IPS-11a (cell line): ENCODE measurements around the gene PTPN1.
"Not testable (repeated sequence)": the region's sequence is repeated elsewhere in the genome, so short reads cannot be mapped to it uniquely, and the experiment has no call there.

Experiments used
- H3K4me3 ChIP-seq: one replicate; pipeline ENCODE4 v1.5.1; 2013; ENCODE audit warnings: low read depth, low read length, control low read depth

Gene PTPN1

DNA sequence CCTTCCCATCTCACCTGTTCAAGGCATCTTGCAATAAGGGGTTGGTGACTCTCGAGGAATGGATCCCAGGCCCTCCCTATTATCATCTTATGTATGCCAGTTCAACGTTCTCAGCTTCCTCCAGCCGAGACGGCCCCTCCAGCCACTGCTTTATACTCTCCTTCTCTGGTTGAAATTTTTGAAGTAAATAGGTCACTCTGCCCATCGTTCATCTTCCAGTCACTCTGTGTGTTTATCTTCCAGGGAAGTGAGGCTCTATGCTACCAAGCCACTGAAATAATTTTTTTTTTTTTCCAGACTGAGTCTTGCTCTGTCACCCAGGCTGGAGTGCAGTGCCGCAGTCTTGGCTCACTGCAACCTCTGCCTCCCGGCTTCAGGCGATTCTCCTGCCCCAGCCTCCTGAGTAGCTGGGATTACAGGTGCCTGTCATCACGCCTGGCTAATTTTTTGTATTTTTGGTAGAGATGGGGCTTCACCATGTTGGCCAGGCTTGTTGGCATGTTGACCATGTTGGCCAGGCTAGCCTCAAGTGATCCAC lies 17.0 kb downstream of the PTPN1 start:
- H3K4me3 ChIP-seq = no peak overlapping the region

DNA sequence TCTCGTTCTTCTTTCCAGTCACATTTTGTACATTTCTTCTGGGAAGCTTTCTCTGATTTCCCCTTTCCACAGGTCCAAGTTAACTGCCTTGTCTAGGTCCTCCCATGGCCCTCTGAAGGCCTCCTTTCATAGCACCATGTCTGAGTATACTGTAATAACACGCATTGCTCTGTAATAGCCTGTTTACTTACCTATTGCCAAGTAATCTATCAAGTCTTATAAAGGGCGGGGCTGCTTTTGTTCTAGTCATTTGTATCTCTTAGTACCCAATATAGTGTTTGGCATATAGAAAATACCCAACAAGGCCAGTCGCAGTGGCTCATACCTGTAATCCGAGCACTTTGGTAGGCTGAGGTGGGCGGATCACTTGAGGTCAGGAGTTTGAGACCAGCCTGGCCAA lies 17.9 kb downstream of the PTPN1 start:
- no peak overlapping the region for H3K4me3 ChIP-seq

DNA sequence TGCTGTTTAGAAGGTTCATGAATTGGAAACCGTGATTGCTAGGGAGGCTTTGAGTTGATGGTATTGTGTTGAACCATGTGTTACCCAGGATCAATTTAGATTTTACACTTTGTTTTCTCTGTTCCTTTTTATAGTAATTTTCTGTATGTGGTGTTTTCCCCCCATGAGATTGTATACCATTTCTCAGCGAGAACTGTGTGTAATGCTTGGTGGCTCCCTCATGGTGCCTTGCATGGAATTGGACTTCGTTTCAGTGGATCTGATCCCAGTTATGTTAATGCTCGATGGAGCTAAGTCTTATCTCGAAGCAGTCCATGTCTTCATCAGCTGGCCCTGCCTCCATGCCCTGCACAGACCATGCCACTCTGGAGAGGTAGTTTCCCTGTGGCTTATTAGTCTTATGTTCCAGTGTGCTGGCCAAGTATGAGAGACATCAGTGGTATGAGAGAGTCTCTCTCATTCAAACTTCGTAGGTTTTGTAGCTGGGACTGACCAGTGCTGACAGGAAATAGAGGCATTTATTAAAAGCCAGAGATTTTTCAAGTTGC lies 18.7 kb downstream of the PTPN1 start:
- H3K4me3 ChIP-seq = no peak overlapping the region

DNA sequence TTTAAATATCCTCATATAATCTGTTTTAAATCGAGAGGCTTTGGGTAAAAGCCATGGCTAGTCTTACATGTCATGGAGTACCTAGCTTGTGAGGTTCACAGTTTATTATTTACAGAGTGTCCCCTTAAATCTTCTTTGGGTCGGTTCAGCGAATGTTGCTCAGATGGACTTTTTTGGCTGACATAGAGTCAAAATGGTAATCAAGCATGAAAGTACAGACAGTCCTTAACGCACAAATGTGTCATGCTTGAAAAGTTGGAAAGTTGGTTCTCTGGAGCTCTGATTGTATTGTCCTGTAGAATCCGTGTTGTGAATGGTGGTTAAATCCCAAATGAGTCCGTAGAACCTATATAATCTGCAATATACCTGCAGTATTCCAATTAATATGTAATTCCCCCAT lies 22.0 kb downstream of the PTPN1 start:
- no peak overlapping the region for H3K4me3 ChIP-seq

DNA sequence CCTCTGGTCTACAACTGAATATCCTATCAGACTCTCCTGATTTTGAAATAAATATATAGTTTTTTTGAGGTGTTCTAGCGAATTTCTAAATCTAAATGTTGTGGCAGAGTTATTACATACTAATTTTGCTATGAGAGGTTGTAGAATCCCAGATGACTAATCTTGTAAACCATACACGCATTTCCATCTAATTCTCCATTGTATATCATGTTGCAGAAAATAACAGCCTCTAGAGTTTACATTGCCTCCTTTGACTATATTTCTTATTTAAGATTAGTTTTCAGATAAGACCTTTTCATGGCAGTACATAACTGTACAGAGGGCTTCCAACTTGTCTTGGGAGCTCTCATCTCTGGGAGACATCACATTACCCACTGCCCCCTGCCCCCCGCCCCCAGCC lies 22.9 kb downstream of the PTPN1 start:
- no peak overlapping the region for H3K4me3 ChIP-seq

DNA sequence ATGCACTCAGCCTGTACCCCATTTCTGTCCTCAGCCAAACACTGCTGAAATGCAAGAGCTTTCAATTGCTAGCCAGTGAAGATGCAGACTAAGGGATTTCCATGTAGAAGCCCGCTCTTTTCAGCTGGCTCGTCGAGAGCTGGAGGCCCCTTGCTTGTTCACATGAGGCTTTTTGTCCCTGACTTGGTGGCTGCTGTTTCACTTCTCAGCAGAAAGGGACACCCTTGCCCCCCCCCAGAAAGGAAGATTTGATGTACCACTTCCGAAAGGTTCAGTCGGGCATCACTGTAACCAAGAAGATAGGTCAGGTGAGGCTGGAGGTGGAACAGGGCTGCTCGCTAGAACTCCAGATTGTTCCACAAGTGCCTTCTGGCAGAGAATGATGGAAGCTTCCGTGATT lies 23.3 kb downstream of the PTPN1 start:
- no peak overlapping the region for H3K4me3 ChIP-seq

DNA sequence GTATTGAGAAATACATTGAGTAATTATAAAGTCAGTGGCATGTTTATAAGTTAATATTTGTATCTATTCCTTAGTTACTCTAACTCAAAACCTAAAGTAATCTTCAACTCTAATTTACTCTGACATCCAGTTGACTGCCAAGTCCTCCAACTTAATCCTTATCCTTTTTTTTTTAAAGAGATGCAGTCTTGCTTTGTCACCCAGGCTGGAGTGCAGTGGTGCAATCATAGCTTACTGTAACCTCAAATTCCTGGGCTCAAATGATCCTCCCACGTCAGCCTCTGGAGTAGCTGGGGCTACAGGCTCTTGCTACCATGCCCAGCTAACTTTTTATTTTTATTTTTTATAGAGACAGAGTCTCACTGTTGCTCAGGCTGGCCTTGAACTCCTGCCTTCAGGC lies 24.4 kb downstream of the PTPN1 start:
- H3K4me3 ChIP-seq = no peak overlapping the region

DNA sequence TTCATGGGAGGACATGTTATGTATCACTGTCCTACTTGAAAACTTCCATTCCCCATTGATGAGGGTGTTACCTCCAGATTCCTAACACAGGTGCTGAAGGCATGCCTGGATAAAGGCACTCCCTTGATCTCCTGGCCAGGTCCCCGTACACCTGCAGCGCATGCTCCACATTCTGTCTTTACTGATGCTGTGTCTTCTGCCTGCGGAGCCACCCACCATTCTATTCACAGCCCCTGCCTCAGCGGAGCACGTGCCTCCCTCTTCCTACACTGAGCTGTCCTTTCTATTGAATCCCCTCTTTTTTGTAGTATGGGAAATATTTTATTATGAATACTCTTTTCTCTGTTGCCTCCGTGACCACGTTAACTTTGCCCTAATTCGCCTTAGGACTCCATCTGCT lies 25.0 kb downstream of the PTPN1 start:
- H3K4me3 ChIP-seq = no peak overlapping the region

DNA sequence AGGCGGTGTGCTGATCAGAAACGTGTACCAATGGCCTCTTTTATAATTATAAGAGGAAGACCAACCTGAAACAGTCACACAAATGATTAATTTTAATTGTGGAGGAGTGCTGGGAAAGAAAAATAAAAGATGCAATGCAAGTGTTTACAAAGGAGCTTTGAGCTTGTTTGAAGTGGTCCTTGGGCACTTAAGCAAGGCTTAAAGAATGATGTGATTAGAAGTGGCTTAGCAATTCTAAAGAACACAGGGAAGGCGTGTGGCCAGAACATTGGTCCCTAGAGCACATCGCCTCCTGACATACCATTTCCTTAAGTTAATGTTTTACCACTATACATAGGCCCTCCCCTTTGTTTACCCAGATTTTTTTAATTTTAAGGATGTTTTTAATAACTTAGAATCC lies 26.1 kb downstream of the PTPN1 start:
- H3K4me3 ChIP-seq = no peak overlapping the region

DNA sequence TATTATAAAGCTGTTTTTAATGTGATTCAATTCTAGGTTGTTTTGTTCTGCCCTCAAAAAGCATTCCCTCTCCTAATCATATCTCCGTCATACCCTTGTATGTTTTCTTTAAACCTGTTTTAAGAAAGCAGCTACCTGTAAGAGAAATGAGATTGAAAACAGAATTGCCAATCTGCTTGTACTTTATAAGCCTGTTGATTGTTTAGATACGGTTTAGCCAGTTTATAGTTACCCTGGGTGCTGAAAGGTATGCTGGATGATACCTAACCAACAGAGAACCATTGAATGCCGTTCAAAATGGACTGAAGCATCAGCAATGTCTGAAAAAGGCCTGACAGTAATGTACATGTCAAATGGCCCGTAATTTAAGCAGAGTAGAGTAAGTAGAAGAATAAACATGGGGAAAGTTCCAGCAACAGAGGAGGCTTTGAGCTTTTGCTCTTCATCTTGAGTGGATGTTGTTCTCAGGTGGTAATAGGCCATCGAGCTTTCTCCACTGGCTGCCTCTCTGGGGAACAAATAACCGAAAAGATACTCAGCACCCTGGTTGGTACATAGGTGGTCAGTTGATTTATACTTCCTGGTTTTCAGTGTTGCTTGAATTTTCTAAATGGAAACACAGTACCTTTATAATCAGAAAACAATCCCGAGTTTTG lies 27.5 kb downstream of the PTPN1 start:
- no peak overlapping the region for H3K4me3 ChIP-seq

DNA sequence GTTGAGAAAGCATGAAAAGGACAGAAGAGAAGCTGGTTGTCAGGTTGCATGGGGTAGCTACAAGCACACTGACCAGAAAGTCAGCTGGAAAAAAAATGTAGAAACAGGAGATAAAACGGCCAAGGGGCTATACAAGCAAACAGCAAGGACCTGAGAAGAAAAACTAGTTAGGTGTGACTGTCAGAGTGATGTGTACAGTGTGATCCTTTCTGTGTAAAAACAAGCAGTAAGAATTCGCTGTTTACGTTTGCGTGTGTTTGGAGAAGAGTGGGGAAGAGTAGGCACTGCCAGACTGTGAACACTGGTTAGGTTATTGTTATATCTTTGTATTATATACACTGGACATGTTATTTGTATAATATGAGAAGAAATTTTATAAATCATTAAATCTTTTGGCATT lies 28.1 kb downstream of the PTPN1 start:
- H3K4me3 ChIP-seq = no peak overlapping the region

DNA sequence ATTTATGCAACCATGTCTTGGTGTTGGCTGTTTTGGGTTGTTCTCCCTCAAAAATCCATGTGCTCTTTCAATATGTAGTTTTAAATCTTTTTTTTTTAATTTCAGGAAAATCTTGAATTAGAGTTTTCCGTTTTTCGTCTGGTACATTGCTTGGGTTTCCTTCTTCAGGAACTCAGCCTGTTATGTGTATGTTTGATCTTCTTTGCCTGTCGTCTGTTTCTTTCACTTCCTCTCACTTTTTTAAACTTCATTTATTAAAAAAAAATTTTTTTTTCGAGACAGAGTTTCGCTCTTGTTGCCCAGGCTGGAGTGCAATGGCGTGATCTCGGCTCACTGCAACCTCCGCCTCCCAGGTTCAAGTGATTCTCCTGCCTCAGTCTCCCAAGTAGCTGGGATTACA lies 29.6 kb downstream of the PTPN1 start:
- not testable (repeated sequence) for H3K4me3 ChIP-seq

DNA sequence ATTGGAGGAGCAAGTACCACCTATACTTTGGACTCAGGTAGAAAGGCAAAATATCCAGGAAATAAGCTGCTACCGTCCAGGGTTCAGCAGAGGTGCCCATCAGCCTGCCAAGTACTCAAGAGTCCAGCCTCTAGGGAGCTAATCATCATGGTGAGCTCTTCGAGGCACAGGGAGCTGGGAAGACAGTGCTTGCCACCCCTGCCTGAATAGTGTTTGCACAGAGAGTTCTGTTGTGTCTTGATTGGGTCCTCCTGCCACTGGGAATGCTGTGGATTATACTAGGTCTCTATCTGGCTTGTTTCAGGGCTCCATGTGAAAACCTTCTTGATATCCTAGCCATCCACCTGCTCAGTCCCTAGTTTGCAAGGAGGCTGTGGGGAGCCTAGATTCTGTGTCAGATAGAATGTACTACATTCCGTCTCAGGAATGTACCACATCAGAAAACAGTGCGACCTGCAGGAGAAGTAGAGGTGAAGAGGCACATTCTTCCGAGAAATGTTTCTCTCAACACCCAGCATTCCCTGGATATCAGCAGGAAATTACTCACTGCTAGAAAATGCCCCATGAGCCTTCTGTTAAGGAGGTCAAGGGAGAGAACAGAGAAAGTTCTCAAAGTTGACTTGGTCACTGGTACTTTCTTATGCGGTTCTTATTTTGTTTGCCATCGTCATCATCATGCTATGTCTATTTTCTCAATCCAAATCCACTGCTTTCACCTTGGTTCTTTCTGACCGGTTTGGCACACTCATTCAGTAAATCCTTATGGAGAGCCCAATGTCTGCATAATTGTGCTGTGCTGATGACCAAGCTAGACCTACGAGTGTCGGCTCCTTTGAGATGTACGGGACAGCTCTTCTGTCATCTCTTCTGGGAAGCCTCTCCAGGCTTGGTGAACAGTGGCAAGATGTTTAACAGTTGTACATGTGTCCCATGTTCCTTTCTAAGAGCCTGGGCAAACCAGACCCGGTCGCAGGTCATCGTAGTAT lies 30.7 kb downstream of the PTPN1 start:
- H3K4me3 ChIP-seq = no peak overlapping the region

DNA sequence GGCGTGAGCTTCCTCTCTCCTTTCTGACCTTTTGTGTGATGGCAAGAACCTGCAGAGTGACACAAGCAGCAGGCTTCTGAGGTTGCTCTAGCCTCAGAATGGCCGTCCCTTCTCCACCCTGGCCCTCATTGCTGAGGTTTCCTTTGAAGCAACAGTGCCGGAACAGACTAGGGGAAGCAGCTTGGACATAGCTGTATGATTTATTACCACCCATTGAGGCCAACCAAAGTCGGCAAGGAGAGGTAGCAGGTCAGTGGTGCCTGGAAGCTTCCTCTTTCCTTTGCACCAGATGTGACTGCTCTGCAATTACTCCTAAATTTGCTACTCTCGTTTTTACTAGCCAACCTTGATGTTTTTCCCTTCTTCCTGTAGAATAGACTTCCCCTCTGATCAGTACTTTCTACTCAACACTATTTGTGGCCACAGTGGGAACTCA lies 31.4 kb downstream of the PTPN1 start:
- no peak overlapping the region for H3K4me3 ChIP-seq

DNA sequence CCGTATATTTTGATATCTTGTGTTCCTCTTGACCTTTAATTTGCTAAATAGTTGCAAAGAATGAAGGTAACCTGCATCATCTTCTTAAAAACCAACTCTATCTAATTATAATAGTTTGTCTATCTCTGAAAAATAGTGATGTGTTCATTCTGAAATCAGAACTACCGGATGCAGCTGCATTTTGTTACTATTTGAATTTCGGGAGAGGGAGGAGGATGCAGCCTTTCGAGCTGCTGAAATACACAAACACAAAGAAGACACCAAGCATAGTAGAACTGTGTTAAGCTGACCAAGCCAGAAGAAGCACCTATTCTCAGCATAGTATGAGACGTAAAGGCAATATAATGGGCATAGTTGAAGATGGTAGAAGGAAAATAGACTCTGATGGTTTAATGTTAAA lies 33.1 kb downstream of the PTPN1 start:
- H3K4me3 ChIP-seq = no peak overlapping the region

DNA sequence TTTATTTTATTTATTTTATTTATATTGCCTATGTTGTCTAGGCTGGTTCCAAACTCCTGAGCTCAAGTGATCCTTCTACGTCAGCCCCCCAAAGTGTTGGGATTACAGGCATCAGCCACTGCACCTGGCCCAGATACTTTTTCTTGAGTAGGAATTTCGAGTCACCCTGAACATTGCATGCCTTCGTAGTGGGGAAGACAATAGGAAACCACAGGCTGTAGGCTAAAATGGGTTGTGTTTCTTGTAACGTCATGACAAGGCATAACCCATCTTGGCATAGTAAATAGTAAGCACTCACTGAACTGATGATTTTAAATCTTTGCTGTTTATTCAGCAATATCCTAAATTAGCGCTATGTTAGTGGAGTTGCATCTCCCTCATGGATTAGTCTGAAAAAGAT lies 34.9 kb downstream of the PTPN1 start:
- no peak overlapping the region for H3K4me3 ChIP-seq

DNA sequence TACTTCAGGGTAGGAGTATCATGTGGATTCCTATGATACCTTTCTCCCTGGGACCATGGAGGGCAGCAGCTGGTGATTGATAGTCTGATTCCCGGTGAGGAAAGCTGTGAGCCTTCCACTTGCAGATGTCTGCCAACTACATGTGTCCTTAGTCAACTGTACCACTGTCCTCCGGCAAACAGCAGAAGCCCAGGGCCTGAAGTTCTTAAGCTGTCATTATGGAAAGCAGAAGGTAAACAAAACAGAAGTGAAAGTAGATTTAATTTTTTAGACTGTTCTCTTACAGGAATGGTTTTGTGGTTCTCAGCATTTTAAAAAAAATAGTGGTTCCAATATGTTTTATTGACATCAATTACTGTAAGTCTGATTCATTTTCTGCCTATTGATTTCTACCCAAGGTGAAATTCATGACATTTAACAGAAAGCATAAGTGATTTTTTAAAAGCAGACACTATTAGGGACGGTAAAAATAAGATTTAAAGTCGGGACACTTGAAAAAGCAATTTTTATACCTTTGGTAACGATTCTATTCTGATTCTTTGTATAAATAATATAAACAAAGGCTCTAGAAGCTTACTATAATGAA lies 36.6 kb downstream of the PTPN1 start:
- no peak overlapping the region for H3K4me3 ChIP-seq

DNA sequence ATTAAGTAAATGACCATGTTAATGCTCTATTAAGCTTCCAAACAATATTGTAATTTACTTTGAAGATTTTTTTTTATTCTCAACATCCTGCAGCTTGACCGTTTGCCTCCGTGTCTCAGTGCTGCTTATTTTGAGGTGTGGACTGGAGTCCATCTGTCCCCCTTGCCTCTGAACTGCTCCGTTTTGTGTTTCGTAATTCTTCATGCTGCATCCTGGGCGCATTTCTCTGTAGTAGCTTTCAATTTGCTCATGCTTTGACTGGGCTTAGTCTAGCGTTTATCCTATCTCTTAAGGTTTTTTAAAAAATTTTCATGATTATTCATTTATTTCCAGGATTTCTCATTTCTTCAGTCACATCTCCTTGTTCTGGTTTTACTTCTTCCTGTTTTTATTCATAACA lies 37.8 kb downstream of the PTPN1 start:
- H3K4me3 ChIP-seq = no peak overlapping the region

DNA sequence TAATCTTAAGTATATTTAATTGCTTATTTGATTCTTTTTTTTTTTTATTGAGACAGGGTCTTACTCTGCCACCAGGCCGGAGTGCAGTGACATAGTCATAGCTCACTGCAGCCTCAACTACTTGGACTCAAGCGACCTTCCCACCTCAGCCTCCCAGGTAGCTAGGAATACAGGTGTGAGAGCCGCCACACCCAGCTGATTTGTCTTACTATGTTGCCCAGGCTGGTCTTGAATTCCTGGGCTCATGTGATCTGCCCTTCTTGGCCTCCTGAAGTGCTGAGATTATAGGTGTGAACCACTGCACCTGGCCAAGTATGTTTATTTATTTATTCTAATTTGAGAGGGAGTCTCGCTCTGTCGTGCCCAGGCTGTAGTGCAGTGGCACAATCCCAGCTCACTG lies 38.2 kb downstream of the PTPN1 start:
- H3K4me3 ChIP-seq = no peak overlapping the region

DNA sequence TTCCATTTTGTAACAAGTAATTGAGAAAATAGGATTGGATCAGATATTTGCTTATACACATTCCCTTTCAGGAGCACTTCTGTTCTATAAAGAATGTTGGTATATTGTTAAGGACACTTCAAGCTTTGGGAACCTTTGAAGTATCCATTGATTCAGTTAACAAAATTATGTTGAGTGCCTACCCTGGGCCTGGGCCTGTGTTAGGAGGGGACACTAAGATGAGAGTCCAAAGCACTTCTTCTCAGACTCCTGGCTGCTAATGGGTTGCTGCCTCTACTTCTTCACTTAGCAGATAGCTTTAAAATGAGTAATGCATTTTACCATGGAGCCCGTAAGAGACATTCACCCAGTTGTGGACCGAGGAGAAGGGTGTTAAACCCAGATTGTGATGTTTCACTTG lies 40.3 kb downstream of the PTPN1 start:
- H3K4me3 ChIP-seq = no peak overlapping the region

DNA sequence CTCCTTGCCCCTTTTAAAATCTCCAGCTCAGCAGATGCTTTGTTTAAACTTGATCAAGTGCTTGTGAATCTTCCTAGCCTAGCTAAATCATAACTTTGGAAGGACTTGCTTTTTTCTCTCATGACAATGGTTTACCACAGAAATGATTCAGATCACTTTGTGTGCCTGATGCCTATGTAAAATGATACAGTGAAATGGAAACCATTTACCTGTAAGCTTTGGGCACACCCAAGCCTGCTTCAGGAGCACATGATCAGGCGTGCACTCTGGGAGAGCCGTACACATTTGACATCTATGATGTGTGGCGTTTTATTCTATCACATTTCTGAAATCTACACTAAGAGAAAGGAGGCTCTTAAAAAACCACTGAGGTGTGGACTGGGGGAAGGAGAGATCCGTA lies 41.1 kb downstream of the PTPN1 start:
- no peak overlapping the region for H3K4me3 ChIP-seq
